ENCODE results near the gene SNHG17.

- TF ChIP-seq SMC3 (IDR thresholded peaks at IDR 0.05) (no peak), POLR2A (IDR thresholded peaks at IDR 0.05; ENCODE audit: low read length) (no peak), EHMT2 (IDR thresholded peaks at IDR 0.05; ENCODE audit: low read depth) (no peak), JUNB (IDR thresholded peaks at IDR 0.05) (no peak), CTCF (IDR thresholded peaks at IDR 0.05) (no peak)
- TF ChIP-seq, protein P1, sequence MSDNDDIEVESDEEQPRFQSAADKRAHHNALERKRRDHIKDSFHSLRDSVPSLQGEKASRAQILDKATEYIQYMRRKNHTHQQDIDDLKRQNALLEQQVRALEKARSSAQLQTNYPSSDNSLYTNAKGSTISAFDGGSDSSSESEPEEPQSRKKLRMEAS (IDR thresholded peaks at IDR 0.05): no peak
Measured at GRCh38 chr20:38372806-38373205, 62.3 kb downstream of the SNHG17 start.

Measured in A549 (cell line).